Measurements from ENCODE around the gene ZP1.
A peak's percentile ranks its signal among the peaks of the same experiment; 100 is the strongest.

Gene ZP1

DNA sequence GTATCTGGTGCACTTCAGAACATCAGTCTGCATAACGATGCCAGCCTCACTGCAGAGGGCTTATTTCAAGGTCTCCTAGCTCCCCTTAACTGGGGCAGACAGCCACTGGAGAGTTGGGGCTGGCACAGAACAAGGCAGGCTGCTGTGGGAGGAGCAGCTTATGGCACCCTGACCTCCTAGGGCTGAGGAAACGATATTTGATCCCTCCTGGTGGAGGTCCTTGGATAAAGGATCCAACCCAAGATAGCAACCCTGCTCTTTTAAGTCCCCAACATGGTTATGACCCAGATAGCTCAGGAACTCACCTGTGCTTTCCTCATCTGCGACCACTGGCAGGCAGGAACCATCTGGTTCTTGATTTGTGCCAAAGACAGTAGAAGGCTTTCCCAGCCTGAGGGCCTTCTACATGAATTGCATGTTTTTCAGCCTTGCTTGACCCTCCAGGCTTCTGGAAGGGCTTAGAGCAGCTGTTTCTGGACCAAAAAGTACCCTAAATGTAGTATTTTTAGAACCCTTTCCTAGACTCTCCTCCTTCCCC lies 49.4 kb downstream of the ZP1 start:
- Mint-ChIP-seq H3K36me3 (ENCODE audit: low read depth) (peaks cover 28% of the 10 kb centered on the region), H3K4me1 (peaks cover 68% of the 10 kb centered on the region), H3K4me3 (peak overlapping the region; percentile 28 to 80 (median 65)), H3K27me3 (ENCODE audit: low read depth) (no peaks in the 10 kb centered on the region), H3K27ac (peak overlapping the region in 2 of 3 experiments; percentile 34 to 35), H3K9me3 (no peaks in the 10 kb centered on the region)
- TF ChIP-seq, protein P1, sequence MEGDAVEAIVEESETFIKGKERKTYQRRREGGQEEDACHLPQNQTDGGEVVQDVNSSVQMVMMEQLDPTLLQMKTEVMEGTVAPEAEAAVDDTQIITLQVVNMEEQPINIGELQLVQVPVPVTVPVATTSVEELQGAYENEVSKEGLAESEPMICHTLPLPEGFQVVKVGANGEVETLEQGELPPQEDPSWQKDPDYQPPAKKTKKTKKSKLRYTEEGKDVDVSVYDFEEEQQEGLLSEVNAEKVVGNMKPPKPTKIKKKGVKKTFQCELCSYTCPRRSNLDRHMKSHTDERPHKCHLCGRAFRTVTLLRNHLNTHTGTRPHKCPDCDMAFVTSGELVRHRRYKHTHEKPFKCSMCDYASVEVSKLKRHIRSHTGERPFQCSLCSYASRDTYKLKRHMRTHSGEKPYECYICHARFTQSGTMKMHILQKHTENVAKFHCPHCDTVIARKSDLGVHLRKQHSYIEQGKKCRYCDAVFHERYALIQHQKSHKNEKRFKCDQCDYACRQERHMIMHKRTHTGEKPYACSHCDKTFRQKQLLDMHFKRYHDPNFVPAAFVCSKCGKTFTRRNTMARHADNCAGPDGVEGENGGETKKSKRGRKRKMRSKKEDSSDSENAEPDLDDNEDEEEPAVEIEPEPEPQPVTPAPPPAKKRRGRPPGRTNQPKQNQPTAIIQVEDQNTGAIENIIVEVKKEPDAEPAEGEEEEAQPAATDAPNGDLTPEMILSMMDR (IDR thresholded peaks at IDR 0.05; ENCODE audit: unreplicated experiment in 3 of 3): no peak

DNA sequence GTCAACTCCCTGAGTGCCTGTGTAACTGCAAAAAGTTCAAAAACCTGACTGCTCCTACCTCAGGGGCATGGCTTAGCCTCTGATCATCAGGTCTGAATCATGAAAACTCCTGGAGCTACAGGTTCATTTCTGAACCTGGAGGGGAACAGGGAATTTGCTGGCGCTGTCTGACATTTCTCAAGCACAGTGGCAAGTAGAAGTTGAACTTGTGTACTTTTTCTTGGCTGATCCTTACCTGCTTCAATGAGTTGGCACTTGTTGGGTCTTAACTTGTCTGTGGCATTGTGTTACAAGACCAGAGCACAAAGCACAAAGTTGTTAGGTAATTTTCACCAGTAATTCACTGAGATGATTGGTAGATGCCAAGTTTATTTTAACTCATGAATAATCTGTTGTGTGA lies 49.9 kb downstream of the ZP1 start:
- peaks cover 68% of the 10 kb centered on the region for H3K4me1 Mint-ChIP-seq
- H3K36me3 Mint-ChIP-seq (ENCODE audit: low read depth): peaks cover 30% of the 10 kb centered on the region
- TF ChIP-seq, protein P1 (IDR thresholded peaks at IDR 0.05; ENCODE audit: unreplicated experiment in 3 of 3): no peak
- H3K27ac Mint-ChIP-seq: peak overlapping the region in 2 of 3 experiments; percentile 34 to 35
- no peaks in the 10 kb centered on the region for H3K27me3 Mint-ChIP-seq (ENCODE audit: low read depth)
- H3K9me3 Mint-ChIP-seq: no peaks in the 10 kb centered on the region
- peak overlapping the region; percentile 28 to 80 (median 65) for H3K4me3 Mint-ChIP-seq

DNA sequence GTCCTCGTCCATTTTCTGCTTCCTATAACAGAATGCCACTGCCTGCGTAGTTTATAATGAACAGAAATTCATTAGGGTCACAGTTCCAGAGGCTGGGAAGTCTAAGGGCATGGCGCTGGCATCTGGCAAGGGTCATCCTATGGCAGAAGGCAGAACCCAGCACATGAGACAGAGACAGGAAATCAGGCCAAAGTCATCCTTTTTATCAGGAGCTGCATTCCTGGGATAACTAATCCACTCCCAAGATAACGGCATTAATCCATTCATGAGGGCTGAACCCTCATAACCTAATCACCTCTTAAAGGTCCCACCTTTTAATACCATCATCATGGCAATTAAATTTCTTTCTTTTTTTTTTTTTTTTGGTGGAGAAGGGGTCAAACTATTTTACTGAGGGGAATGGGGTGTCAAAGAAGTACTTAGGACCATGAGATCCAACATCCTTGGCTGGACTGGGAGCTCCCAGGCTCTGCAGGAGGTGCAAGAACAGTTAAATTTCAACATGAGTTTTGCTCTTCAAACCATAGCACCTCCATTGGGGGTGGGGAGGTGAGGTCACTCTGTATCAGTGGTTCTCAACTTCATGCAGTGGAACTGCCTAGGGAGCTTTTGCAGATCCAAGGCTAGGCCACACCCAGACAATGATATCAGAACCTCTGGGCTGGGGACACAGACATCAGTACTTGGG lies 51.1 kb downstream of the ZP1 start:
- H3K27ac Mint-ChIP-seq: no peak overlapping the region
- H3K4me1 Mint-ChIP-seq: peaks cover 67% of the 10 kb centered on the region
- TF ChIP-seq, protein P1 (IDR thresholded peaks at IDR 0.05; ENCODE audit: unreplicated experiment in 3 of 3): no peak
- H3K27me3 Mint-ChIP-seq (ENCODE audit: low read depth): no peaks in the 10 kb centered on the region
- no peak overlapping the region for H3K4me3 Mint-ChIP-seq
- H3K36me3 Mint-ChIP-seq (ENCODE audit: low read depth): peaks cover 34% of the 10 kb centered on the region
- H3K9me3 Mint-ChIP-seq: no peaks in the 10 kb centered on the region

DNA sequence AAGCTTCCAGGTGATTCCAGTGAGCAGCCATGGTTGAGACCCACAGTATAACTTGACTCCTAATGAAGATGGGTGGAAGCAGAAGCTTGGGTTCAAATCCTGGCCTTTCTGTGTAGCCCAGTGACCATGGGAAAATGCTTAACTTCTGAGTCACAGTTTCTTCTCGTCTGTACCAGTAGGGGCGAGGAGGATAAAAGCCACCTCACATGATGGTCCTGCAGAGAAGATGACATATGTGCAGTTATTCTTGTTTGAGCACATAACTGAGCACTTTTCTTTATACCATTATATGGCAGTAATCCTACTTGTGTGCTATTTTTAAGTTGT lies 51.6 kb downstream of the ZP1 start:
- TF ChIP-seq, protein P1 (IDR thresholded peaks at IDR 0.05; ENCODE audit: unreplicated experiment in 3 of 3): no peak

DNA sequence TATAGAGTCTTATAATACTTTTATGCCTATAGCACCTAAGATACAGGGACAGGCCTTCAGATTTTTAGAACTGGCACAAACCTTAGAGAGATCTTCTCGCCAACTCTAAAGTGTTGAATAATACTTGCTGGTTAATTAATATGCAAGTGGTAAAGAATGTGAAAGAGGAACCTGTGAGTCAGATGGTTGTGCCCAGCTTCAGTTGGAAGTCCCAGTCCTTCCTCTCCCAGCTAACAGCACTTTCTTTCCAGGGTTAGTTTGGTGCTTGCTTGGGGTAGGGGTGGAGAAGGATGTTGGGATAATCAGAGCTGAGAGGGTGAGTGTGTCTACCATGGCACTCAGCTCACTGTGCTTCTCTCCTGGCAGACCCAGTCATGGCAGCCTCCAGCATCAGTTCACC lies 52.0 kb downstream of the ZP1 start:
- no peaks in the 10 kb centered on the region for H3K9me3 Mint-ChIP-seq
- H3K4me1 Mint-ChIP-seq: peaks cover 65% of the 10 kb centered on the region
- peaks cover 34% of the 10 kb centered on the region for H3K36me3 Mint-ChIP-seq (ENCODE audit: low read depth)
- H3K27me3 Mint-ChIP-seq (ENCODE audit: low read depth): no peaks in the 10 kb centered on the region
- TF ChIP-seq, protein P1 (IDR thresholded peaks at IDR 0.05; ENCODE audit: unreplicated experiment in 3 of 3): no peak
- H3K27ac Mint-ChIP-seq: no peak overlapping the region
- H3K4me3 Mint-ChIP-seq: no peak overlapping the region

More for the DNA sequence above, 51.6 kb downstream of the ZP1 start:
- H3K9me3 Mint-ChIP-seq: no peaks in the 10 kb centered on the region
- H3K27me3 Mint-ChIP-seq (ENCODE audit: low read depth): no peaks in the 10 kb centered on the region
- no peak overlapping the region for H3K4me3 Mint-ChIP-seq
- H3K36me3 Mint-ChIP-seq (ENCODE audit: low read depth): peaks cover 34% of the 10 kb centered on the region
- no peak overlapping the region for H3K27ac Mint-ChIP-seq
- peaks cover 64% of the 10 kb centered on the region for H3K4me1 Mint-ChIP-seq

DNA sequence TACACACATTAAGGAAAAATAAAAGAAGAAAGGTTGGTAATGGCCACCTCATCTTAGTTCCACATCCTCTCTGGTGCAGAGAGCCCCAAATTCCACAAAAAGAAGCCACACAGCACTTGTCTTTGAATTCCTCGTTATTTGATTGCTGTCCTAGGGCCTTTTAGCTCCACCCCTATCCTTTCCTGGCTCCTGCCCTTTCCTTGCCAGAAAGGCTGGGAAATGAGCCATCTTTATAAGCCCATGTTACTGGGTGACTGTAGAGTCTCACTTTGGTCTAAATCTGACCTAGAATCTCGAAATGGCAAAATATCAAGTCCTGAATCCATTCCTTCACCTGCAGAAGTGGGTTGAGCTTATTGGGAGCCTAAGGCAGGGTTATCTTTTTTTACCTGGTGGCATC lies 52.6 kb downstream of the ZP1 start:
- H3K27me3 Mint-ChIP-seq (ENCODE audit: low read depth): no peaks in the 10 kb centered on the region
- peaks cover 64% of the 10 kb centered on the region for H3K4me1 Mint-ChIP-seq
- H3K27ac Mint-ChIP-seq: no peak overlapping the region
- peak overlapping the region in 1 of 3 experiments; percentile 29 for H3K4me3 Mint-ChIP-seq
- H3K36me3 Mint-ChIP-seq (ENCODE audit: low read depth): peaks cover 34% of the 10 kb centered on the region
- no peaks in the 10 kb centered on the region for H3K9me3 Mint-ChIP-seq
- TF ChIP-seq, protein P1 (IDR thresholded peaks at IDR 0.05; ENCODE audit: unreplicated experiment in 3 of 3): no peak

Measured in nephron (organoid).